Psoas muscle (tissue), 8 donors: ENCODE measurements around the gene MPST. TPM values are rescaled to one million over a fixed set of nuclear protein-coding genes. Genes with fewer than 3 reads are reported as not detected.
A peak's percentile ranks its signal among the peaks of the same experiment; 100 is the strongest.

ENCODE experiments used
- ATAC-seq, 4 donors: fragments of 200-7000 bp; cut with Tn5 transposase; one replicate each; pipeline ENCODE4 v1.9.1; 2020; ENCODE audit warnings: moderate library complexity in 3 of 4, mild to moderate bottlenecking in 2 of 4
- DNase-seq, 2 donors: peaks; one replicate each; pipeline ENCODE4 v3.0.0-alpha.2; 2020
- H3K27ac ChIP-seq: fragments of 200-600 bp; one replicate; pipeline ENCODE4 v1.8.0; 2022
- H3K27me3 ChIP-seq, 3 donors: fragments of 200-600 bp in 1 of 3; one replicate each; pipeline versions ENCODE4 v1.6.1 to v1.8.0; 2013 to 2022; ENCODE audit warnings: low read length in 2 of 3, mild to moderate bottlenecking in 2 of 3, moderate library complexity in 1 of 3; ENCODE audit not compliant: insufficient read depth in 3 of 3
- H3K36me3 ChIP-seq, 2 donors: fragments of 200-600 bp in 1 of 2; one replicate each; pipeline versions ENCODE4 v1.6.1 to v1.8.0; 2013 to 2022; ENCODE audit warnings: low read depth in 1 of 2, mild to moderate bottlenecking in 1 of 2, moderate library complexity in 1 of 2; ENCODE audit not compliant: insufficient read depth in 1 of 2
- H3K4me1 ChIP-seq: fragments of 200-600 bp; one replicate; pipeline ENCODE4 v1.8.0; 2022
- H3K4me3 ChIP-seq: fragments of 200-600 bp; one replicate; pipeline ENCODE4 v1.8.0; 2022; ENCODE audit warnings: mild to moderate bottlenecking
- H3K9me3 ChIP-seq: fragments of 200-600 bp; one replicate; pipeline ENCODE4 v1.8.0; 2022
- WGBS, 3 donors: extraction: QIAGEN DNeasy Blood & Tissue Kit; methylation state at CpG; one replicate each; pipeline versions ENCODE4 v1.1.6 to v1.1.7; 2013; 5-methylcytosine and 5-hydroxymethylcytosine counted together
- intact Hi-C, 2 donors: fragments of 100-400 bp; cut with DNase I; formaldehyde crosslinking; loops; one replicate each; pipeline versions ENCODE4 v1.11.0 to v1.14.2; 2022
- polyA plus RNA-seq, 3 donors: library from polyadenylated mRNA; stranded (reverse); fragments of 200-250 nt; gene quantifications; one replicate each; pipeline ENCODE4 v1.2.3, GENCODE V29; 2013
- total RNA-seq, 4 donors: library from RNA; stranded (reverse); fragmentation: NEBNext Ultra II Directional in 2 of 4; extraction: Animal tissue kit (Norgen Biotek cat#: 25700) in 2 of 4; gene quantifications; one replicate each; pipeline versions ENCODE4 v1.2.1 to v1.2.4, GENCODE V29; 2021 to 2023
- TF ChIP-seq, protein P1 (sequence below): fragments of 200-600 bp; IDR thresholded peaks from one replicate; pipeline ENCODE4 v1.8.0; 2022; ENCODE audit warnings: antibody characterized with exemption
- donor health status: healthy with polysubstance abuse.
- donor health status: DM: no; HTN: no; CAD: no; lungs with moderate emphysema.
- donor health status: Bipolar disorder and iron deficiency.
- donor health status: healthy.
- donor health status: DM: yes; HTN: yes; CAD: no.
- donor health status: DM: no; HTN: no; CAD: no.
- donor health status: DM: no; HTN: no; CAD: no.
- donor health status: DM: yes; HTN: yes; CAD: no.

MPST gene
- total and polyA plus RNA-seq, 7 donors = 31.5 to 83.6 (median 42.2) TPM

DNA sequence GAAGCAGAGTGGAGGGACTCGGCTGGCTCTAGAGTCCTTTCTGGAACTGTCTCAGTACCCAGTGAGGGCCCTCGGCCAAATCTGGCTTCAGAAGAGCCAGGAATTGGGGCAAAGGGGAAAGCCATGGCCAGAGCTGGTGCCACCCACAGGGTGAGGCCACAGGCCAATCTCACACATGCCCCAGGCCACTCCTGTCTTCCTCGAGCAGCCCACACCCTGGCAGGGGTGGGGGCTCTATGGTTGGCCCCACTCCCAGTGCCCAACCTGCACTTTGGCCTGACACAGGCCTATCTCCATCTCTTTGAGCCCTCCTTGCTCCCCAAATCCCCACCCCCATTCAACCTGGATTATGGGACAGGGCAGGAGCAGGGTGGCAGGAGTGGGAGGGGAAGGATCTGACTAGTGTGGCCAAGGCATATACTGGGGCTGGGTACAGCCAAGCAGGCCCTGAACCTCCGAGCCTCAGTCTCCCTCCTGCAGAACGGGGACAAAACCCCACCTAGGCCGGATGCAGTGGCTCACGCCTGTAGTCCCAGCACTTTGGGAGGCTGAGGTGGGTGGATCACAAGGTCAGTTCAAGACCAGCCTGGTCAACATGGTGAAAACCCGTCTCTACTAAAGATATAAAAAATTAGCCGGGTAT is 7.2 kb upstream of the MPST start:
- ATAC-seq (peak; percentile 60 to 79 (median 68)), DNase-seq (peak in 1 of 2 donors; percentile 36)
- H3K9me3 ChIP-seq = no peaks in the 10 kb centered on the region
- TF ChIP-seq, protein P1, sequence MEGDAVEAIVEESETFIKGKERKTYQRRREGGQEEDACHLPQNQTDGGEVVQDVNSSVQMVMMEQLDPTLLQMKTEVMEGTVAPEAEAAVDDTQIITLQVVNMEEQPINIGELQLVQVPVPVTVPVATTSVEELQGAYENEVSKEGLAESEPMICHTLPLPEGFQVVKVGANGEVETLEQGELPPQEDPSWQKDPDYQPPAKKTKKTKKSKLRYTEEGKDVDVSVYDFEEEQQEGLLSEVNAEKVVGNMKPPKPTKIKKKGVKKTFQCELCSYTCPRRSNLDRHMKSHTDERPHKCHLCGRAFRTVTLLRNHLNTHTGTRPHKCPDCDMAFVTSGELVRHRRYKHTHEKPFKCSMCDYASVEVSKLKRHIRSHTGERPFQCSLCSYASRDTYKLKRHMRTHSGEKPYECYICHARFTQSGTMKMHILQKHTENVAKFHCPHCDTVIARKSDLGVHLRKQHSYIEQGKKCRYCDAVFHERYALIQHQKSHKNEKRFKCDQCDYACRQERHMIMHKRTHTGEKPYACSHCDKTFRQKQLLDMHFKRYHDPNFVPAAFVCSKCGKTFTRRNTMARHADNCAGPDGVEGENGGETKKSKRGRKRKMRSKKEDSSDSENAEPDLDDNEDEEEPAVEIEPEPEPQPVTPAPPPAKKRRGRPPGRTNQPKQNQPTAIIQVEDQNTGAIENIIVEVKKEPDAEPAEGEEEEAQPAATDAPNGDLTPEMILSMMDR = no peak
- peaks cover 26% of the 10 kb centered on the region for H3K4me1 ChIP-seq
- intact Hi-C loops = loop anchor here in 1 of 2 donors (10.0 kb wide), 1 partner anchor 468 kb away; no protein-coding TSS in a partner anchor
- no peak overlapping the region for H3K27ac ChIP-seq
- H3K36me3 ChIP-seq = peaks cover 0 to 8% of the 10 kb centered on the region in 2 donors
- H3K4me3 ChIP-seq = no peak overlapping the region
- 66 to 72% (median 69%) methylated on average over 9 of the region's 9 CpGs for WGBS, 3 donors
- no peaks in the 10 kb centered on the region for H3K27me3 ChIP-seq

- no peaks in the 10 kb centered on the region for H3K27me3 ChIP-seq
- H3K36me3 ChIP-seq = peaks cover 0 to 8% of the 10 kb centered on the region in 2 donors
- no peak overlapping the region for H3K27ac ChIP-seq
- no peak for DNase-seq
- peaks cover 31% of the 10 kb centered on the region for H3K4me1 ChIP-seq
- intact Hi-C loops = loop anchor here in 1 of 2 donors (10.0 kb wide), 1 partner anchor 468 kb away; no protein-coding TSS in a partner anchor
- no peak overlapping the region for H3K4me3 ChIP-seq
- TF ChIP-seq, protein P1 = no peak
- ATAC-seq = no peak
- WGBS, 3 donors = 73 to 88% (median 86%) methylated on average over 10 of the region's 10 CpGs
- no peaks in the 10 kb centered on the region for H3K9me3 ChIP-seq
Observed at GRCh38 chr22:37012956-37013355, 6.6 kb upstream of the MPST start.

DNA sequence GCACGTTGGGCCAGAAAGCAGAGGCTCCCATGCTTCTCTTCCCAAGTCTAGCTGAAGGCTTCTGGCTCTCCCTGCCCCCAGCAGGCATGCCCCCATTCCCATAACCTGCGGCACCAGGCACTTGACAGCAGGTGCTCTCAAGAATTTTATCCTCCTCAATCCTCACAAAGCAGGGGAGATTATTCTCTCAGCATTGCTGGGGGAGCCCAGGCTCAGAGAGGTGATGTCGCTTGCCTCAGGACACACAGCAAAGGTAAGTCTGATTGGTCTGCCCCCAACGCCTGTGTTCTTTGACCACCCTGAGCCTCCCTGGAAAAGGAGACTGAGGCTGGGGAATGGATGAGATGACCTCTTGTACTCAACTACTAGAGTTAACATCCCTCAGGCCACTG is 5.1 kb upstream of the MPST start:
- Histone ChIP-seq H3K27me3 (no peaks in the 10 kb centered on the region), H3K4me1 (peaks cover 39% of the 10 kb centered on the region), H3K9me3 (no peaks in the 10 kb centered on the region), H3K36me3 (peaks cover 0 to 8% of the 10 kb centered on the region in 2 donors), H3K27ac (no peak overlapping the region), H3K4me3 (no peak overlapping the region)
- TF ChIP-seq, protein P1 = no peak
- 82 to 86% (median 85%) methylated on average over 4 of the region's 4 CpGs for WGBS, 3 donors
- no peak for ATAC-seq
- intact Hi-C loops = loop anchor here in 1 of 2 donors (10.0 kb wide), 1 partner anchor 470 kb away; no protein-coding TSS in a partner anchor
- no peak for DNase-seq

DNA sequence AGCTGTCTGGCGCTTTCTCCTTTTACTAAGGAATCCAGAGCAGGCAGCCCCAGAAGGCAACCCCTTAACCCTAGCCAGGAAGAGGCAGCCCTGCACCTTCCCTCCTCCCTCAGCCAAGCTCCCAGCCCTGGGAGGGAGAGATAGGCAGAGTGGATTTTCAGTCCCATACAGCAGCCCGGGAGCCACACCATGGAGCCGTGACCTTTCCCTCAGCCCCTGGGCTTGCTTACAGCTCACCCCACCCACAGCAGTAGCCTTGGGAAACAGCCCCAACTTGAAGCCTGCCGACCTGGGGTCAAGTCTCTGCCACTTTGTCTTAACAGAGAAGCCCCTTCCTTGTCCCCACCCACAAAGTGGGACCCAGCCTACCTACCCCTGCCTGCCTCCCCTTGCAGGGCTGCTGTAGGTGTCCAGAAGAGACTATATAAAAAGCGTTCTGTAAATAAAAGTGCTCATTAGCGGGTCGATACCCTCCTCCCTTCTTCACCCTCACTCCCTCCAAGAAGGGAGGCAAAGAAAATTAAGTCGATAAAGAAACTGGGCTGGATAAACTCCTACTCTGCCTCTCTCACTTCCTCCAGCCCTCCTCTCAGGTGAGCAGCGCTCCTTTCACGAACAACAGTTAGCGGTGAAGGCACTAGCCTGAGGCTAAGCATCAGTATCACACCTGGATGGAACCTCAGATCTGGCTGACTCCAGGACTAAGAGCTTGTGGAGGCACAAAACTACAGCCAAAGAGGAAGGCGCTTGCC is 4.5 kb upstream of the MPST start:
- WGBS, 3 donors = 81 to 82% (median 81%) methylated on average over 12 of the region's 12 CpGs
- peaks cover 39% of the 10 kb centered on the region for H3K4me1 ChIP-seq
- no peaks in the 10 kb centered on the region for H3K27me3 ChIP-seq
- no peaks in the 10 kb centered on the region for H3K9me3 ChIP-seq
- intact Hi-C loops = loop anchor here in 1 of 2 donors (10.0 kb wide), 1 partner anchor 470 kb away; no protein-coding TSS in a partner anchor
- DNase-seq (peak in 1 of 2 donors; percentile 16), ATAC-seq (no peak)
- peaks cover 0 to 8% of the 10 kb centered on the region in 2 donors for H3K36me3 ChIP-seq
- H3K27ac ChIP-seq = no peak overlapping the region
- TF ChIP-seq, protein P1 = no peak
- no peak overlapping the region for H3K4me3 ChIP-seq
